PFSK-1 (cell line): ENCODE results near the gene MSANTD2.

Experiments used
- FOXP2 ChIP-seq: optimal IDR thresholded peaks from 2 replicates; pipeline ENCODE3; 2011; ENCODE audit warnings: borderline replicate concordance, control low read depth, inconsistent platforms; ENCODE audit not compliant: insufficient read depth; ENCODE audit errors: extremely low read length, extremely low read depth
- POLR2AphosphoS5 ChIP-seq: IDR thresholded peaks from 2 replicates; pipeline ENCODE4 v1.6.1; 2012; ENCODE audit warnings: low read depth, mild to moderate bottlenecking, control low read depth, low read length, moderate library complexity
- REST ChIP-seq, 2 experiments: IDR thresholded peaks; 2 replicates each; pipeline versions ENCODE4 v1.6.1 to v1.8.0; 2011 to 2012; ENCODE audit warnings: low read depth in 2 of 2, low read length in 2 of 2, control low read depth in 1 of 2, inconsistent platforms in 1 of 2, mild to moderate bottlenecking in 1 of 2, moderate library complexity in 1 of 2; ENCODE audit not compliant: insufficient read depth in 1 of 2
- SIN3A ChIP-seq: IDR thresholded peaks from 2 replicates; pipeline ENCODE4 v1.6.1; 2012; ENCODE audit warnings: mild to moderate bottlenecking, low read length, moderate library complexity, borderline replicate concordance; ENCODE audit not compliant: insufficient read depth
- TAF1 ChIP-seq: IDR thresholded peaks from 2 replicates; pipeline ENCODE4 v1.6.1; 2012; ENCODE audit warnings: low read length, control low read depth, borderline replicate concordance; ENCODE audit not compliant: insufficient read depth

MSANTD2 gene

GRCh38 chr11:124717421-124717785 lies 82.8 kb downstream of the MSANTD2 start:
- TF ChIP-seq POLR2AphosphoS5 (no peak), SIN3A (no peak), TAF1 (no peak), REST (IDR thresholded peaks at IDR 0.05; ENCODE audit: insufficient read depth in 1 of 2, low read depth in 2 of 2, low read length in 2 of 2) (no peak)

GRCh38 chr11:124716591-124716990 lies 83.6 kb downstream of the MSANTD2 start:
- TF ChIP-seq FOXP2 = no peak
- no peak for TF ChIP-seq TAF1
- no peak for TF ChIP-seq SIN3A
- TF ChIP-seq POLR2AphosphoS5 = no peak
- TF ChIP-seq REST (IDR thresholded peaks at IDR 0.05; ENCODE audit: insufficient read depth in 1 of 2, low read depth in 2 of 2, low read length in 2 of 2) = no peak
